Trophoblast cell (in vitro differentiated cells and primary cell): Measurements from ENCODE around the gene PEPD.
A peak's percentile ranks its signal among the peaks of the same experiment; 100 is the strongest.

ENCODE experiments used
- DNase-seq, 2 donors: peaks; one replicate each; pipeline ENCODE4 v3.0.0-alpha.2; 2016
- H2AFZ ChIP-seq: 2 replicates; pipeline ENCODE4 v1.6.1; 2013; ENCODE audit warnings: low read length, moderate library complexity, mild to moderate bottlenecking; ENCODE audit not compliant: insufficient read depth, poor library complexity
- H2AK5ac ChIP-seq: 2 replicates; pipeline ENCODE4 v1.6.1; 2013; ENCODE audit warnings: mild to moderate bottlenecking, low read length
- H2BK120ac ChIP-seq: 2 replicates; pipeline ENCODE4 v1.6.1; 2013; ENCODE audit warnings: low read length, mild to moderate bottlenecking, moderate library complexity; ENCODE audit not compliant: insufficient read depth, poor library complexity
- H2BK12ac ChIP-seq: 2 replicates; pipeline ENCODE4 v1.6.1; 2013; ENCODE audit warnings: mild to moderate bottlenecking, low read length, moderate library complexity
- H2BK5ac ChIP-seq: 2 replicates; pipeline ENCODE4 v1.6.1; 2013; ENCODE audit warnings: low read length, low read depth, moderate library complexity, mild to moderate bottlenecking; ENCODE audit not compliant: poor library complexity
- H3K14ac ChIP-seq: 2 replicates; pipeline ENCODE4 v1.6.1; 2013; ENCODE audit warnings: mild to moderate bottlenecking, low read length
- H3K18ac ChIP-seq: 2 replicates; pipeline ENCODE4 v1.6.1; 2013; ENCODE audit warnings: mild to moderate bottlenecking, low read length
- H3K23ac ChIP-seq: 2 replicates; pipeline ENCODE4 v1.6.1; 2013; ENCODE audit warnings: low read length
- H3K27ac ChIP-seq: 2 replicates; pipeline ENCODE4 v1.5.1; 2013; ENCODE audit warnings: low read depth, mild to moderate bottlenecking, inconsistent platforms, low read length, moderate library complexity
- H3K27me3 ChIP-seq: 2 replicates; pipeline ENCODE4 v1.6.1; 2013; ENCODE audit warnings: inconsistent platforms, mild to moderate bottlenecking, low read length, moderate library complexity; ENCODE audit not compliant: insufficient read depth
- H3K36me3 ChIP-seq, 2 experiments: 1 replicate in 1 of 2; 2 replicates in 1 of 2; pipeline ENCODE4 v1.6.1; 2013; ENCODE audit warnings: low read length in 2 of 2, mild to moderate bottlenecking in 2 of 2, moderate library complexity in 1 of 2; ENCODE audit not compliant: insufficient read depth in 2 of 2, control insufficient read depth in 1 of 2
- H3K4ac ChIP-seq: 2 replicates; pipeline ENCODE4 v1.6.1; 2013; ENCODE audit warnings: low read depth, mild to moderate bottlenecking, low read length, moderate library complexity
- H3K4me1 ChIP-seq, 2 experiments: 1 replicate in 1 of 2; 2 replicates in 1 of 2; pipeline ENCODE4 v1.6.1; 2013; ENCODE audit warnings: low read length in 2 of 2, mild to moderate bottlenecking in 2 of 2, moderate library complexity in 1 of 2; ENCODE audit not compliant: insufficient read depth in 2 of 2, control insufficient read depth in 1 of 2
- H3K4me2 ChIP-seq: 2 replicates; pipeline ENCODE4 v1.6.1; 2013; ENCODE audit warnings: inconsistent platforms, mild to moderate bottlenecking, low read length, moderate library complexity
- H3K4me3 ChIP-seq: 2 replicates; pipeline ENCODE4 v1.5.1; 2013; ENCODE audit warnings: mild to moderate bottlenecking, low read depth, low read length, inconsistent platforms
- H3K79me1 ChIP-seq: one replicate; pipeline ENCODE4 v1.6.1; 2013; ENCODE audit warnings: low read length
- H3K79me2 ChIP-seq: 2 replicates; pipeline ENCODE4 v1.6.1; 2013; ENCODE audit warnings: low read length, mild to moderate bottlenecking; ENCODE audit not compliant: control insufficient read depth, insufficient read depth, poor library complexity
- H3K9ac ChIP-seq: 2 replicates; pipeline ENCODE4 v1.6.1; 2013; ENCODE audit warnings: mild to moderate bottlenecking, low read length
- H3K9me3 ChIP-seq: 2 replicates; pipeline ENCODE4 v1.6.1; 2013; ENCODE audit warnings: low read depth, mild to moderate bottlenecking, control low read depth, inconsistent platforms, low read length; ENCODE audit not compliant: insufficient read depth
- H4K12ac ChIP-seq: 2 replicates; pipeline ENCODE4 v1.6.1; 2013; ENCODE audit warnings: low read depth, mild to moderate bottlenecking, low read length, moderate library complexity
- H4K8ac ChIP-seq: 2 replicates; pipeline ENCODE4 v1.6.1; 2013; ENCODE audit warnings: low read depth, mild to moderate bottlenecking, low read length, moderate library complexity
- H4K91ac ChIP-seq: one replicate; pipeline ENCODE4 v1.6.1; 2013; ENCODE audit warnings: low read depth, mild to moderate bottlenecking, low read length, moderate library complexity
- WGBS: extraction: QIAGEN DNeasy Blood & Tissue Kit; methylation state at CpG from one replicate; pipeline ENCODE4 v1.1.7; 2013; ENCODE audit warnings: missing lambda C conversion rate; ENCODE audit not compliant: insufficient read length, insufficient coverage; ENCODE audit errors: extremely low coverage; 5-methylcytosine and 5-hydroxymethylcytosine counted together

The PEPD gene

GRCh38 chr19:33508431-33508830 lies 13.2 kb downstream of the PEPD start:
- DNase-seq: no peak
- Histone ChIP-seq H3K9me3 (peaks cover 4% of the 10 kb centered on the region), H4K91ac (no peak overlapping the region), H3K9ac (no peak overlapping the region), H4K12ac (no peak overlapping the region), H4K8ac (no peak overlapping the region), H3K27me3 (no peaks in the 10 kb centered on the region), H3K23ac (no peak overlapping the region), H2BK5ac (no peak overlapping the region), H3K79me2 (no peaks in the 10 kb centered on the region), H3K4me3 (no peak overlapping the region), H3K18ac (no peak overlapping the region), H3K4me2 (no peak overlapping the region), H3K4me1 (peaks cover 15 to 18% of the 10 kb centered on the region in 2 experiments), H3K36me3 (peaks cover 2 to 3% of the 10 kb centered on the region in 2 experiments), H2BK120ac (no peak overlapping the region), H2BK12ac (no peak overlapping the region), H3K79me1 (no peaks in the 10 kb centered on the region), H3K27ac (no peak overlapping the region), H3K14ac (no peak overlapping the region), H2AK5ac (no peak overlapping the region), H2AFZ (no peak overlapping the region), H3K4ac (no peak overlapping the region)
- WGBS: no CpG with 5 or more reads among the region's 12 CpGs

GRCh38 chr19:33508009-33508408 lies 13.6 kb downstream of the PEPD start:
- peaks cover 4% of the 10 kb centered on the region for H3K9me3 ChIP-seq
- H3K79me1 ChIP-seq: no peaks in the 10 kb centered on the region
- H3K9ac ChIP-seq: no peak overlapping the region
- no peaks in the 10 kb centered on the region for H3K79me2 ChIP-seq
- no peak overlapping the region for H3K14ac ChIP-seq
- H3K36me3 ChIP-seq: peaks cover 2 to 4% of the 10 kb centered on the region in 2 experiments
- no peak overlapping the region for H2BK12ac ChIP-seq
- H2BK120ac ChIP-seq: no peak overlapping the region
- no peak for DNase-seq
- H4K8ac ChIP-seq: no peak overlapping the region
- H3K4me3 ChIP-seq: no peak overlapping the region
- no peak overlapping the region for H3K4me2 ChIP-seq
- peaks cover 15 to 18% of the 10 kb centered on the region in 2 experiments for H3K4me1 ChIP-seq
- no peak overlapping the region for H3K27ac ChIP-seq
- H3K4ac ChIP-seq: no peak overlapping the region
- H2AFZ ChIP-seq: no peak overlapping the region
- H4K91ac ChIP-seq: no peak overlapping the region
- no peak overlapping the region for H2BK5ac ChIP-seq
- no CpG with 5 or more reads among the region's 7 CpGs for WGBS
- no peak overlapping the region for H2AK5ac ChIP-seq
- no peak overlapping the region for H4K12ac ChIP-seq
- no peak overlapping the region for H3K23ac ChIP-seq
- H3K18ac ChIP-seq: no peak overlapping the region
- H3K27me3 ChIP-seq: no peaks in the 10 kb centered on the region

GRCh38 chr19:33507021-33507956 lies 14.3 kb downstream of the PEPD start:
- H4K8ac ChIP-seq: no peak overlapping the region
- no peak overlapping the region for H4K91ac ChIP-seq
- H3K4me2 ChIP-seq: peak overlapping the region; percentile 29
- H2AFZ ChIP-seq: no peak overlapping the region
- H3K27me3 ChIP-seq: no peaks in the 10 kb centered on the region
- no CpG with 5 or more reads among the region's 24 CpGs for WGBS
- H3K4ac ChIP-seq: no peak overlapping the region
- no peak overlapping the region for H3K23ac ChIP-seq
- no peak overlapping the region for H4K12ac ChIP-seq
- no peak overlapping the region for H3K14ac ChIP-seq
- H3K4me1 ChIP-seq: peaks cover 15 to 18% of the 10 kb centered on the region in 2 experiments
- peaks cover 4% of the 10 kb centered on the region for H3K9me3 ChIP-seq
- no peak overlapping the region for H2BK120ac ChIP-seq
- no peak overlapping the region for H2BK12ac ChIP-seq
- no peaks in the 10 kb centered on the region for H3K79me1 ChIP-seq
- H3K27ac ChIP-seq: no peak overlapping the region
- peak; percentile 55 to 75 for DNase-seq
- no peak overlapping the region for H3K18ac ChIP-seq
- H3K4me3 ChIP-seq: peak overlapping the region; percentile 0
- peaks cover 2 to 4% of the 10 kb centered on the region in 2 experiments for H3K36me3 ChIP-seq
- no peak overlapping the region for H2BK5ac ChIP-seq
- H3K9ac ChIP-seq: no peak overlapping the region
- no peak overlapping the region for H2AK5ac ChIP-seq
- no peaks in the 10 kb centered on the region for H3K79me2 ChIP-seq

GRCh38 chr19:33506498-33506897 lies 15.1 kb downstream of the PEPD start:
- Histone ChIP-seq H3K36me3 (peaks cover 0 to 4% of the 10 kb centered on the region in 2 experiments), H3K14ac (no peak overlapping the region), H3K79me1 (no peaks in the 10 kb centered on the region), H3K79me2 (no peaks in the 10 kb centered on the region), H2BK12ac (no peak overlapping the region), H3K4ac (no peak overlapping the region), H3K27me3 (no peaks in the 10 kb centered on the region), H2AFZ (no peak overlapping the region), H3K4me3 (peak overlapping the region; percentile 0), H2BK5ac (no peak overlapping the region), H4K12ac (no peak overlapping the region), H3K4me1 (peaks cover 15 to 18% of the 10 kb centered on the region in 2 experiments), H3K23ac (no peak overlapping the region), H4K91ac (no peak overlapping the region), H2BK120ac (no peak overlapping the region), H3K9me3 (peaks cover 4% of the 10 kb centered on the region), H3K4me2 (no peak overlapping the region), H2AK5ac (no peak overlapping the region), H4K8ac (no peak overlapping the region), H3K27ac (no peak overlapping the region), H3K9ac (no peak overlapping the region), H3K18ac (no peak overlapping the region)
- no peak for DNase-seq
- WGBS: 95% methylated on average over 1 of the region's 1 CpG
